ENCODE measurements around the gene PARVB. TPM values are rescaled to one million over a fixed set of nuclear protein-coding genes. Genes with fewer than 3 reads are reported as not detected.

Gene PARVB
- polyA plus RNA-seq, 1 donor (not counting 4 experiments of a cell fraction or from before 2014, with no cell fraction given) = 10.5 TPM

DNA sequence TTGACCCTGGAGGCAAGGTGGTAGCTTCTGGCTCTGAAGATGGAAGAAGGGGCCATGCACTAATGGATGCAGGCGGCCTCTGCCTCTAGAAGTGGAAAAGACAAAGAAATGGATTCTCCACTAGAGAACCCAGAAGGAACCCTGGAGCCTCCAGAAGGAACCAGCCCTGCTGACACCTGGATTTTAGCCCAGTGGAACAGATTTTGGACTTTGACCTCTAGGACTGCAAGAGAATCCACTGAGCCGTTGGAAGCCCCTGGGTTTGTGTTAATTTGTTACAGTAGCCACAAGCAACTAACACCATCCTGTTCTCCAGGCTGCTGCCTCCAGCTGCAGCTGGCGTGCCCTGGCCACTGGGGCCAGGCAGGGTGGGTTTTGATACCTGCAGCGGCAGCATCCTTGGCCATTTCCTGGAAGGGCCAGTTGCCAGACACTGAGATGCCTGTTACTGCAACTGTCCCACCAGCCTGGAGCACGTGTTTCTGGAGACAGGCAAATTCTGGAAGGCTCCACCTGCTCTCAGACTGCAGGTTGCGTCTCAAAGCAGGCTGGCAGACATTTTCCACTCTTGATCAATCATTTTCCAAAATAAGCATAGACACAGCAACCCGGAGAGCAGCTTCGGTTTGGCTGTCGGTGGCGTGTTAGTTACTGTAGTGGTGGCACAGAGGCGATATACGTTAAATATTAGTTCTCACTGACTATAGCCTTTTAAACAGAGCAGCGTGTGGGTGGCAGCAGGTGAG lies 79.8 kb downstream of the PARVB start:
- no peaks in the 10 kb centered on the region for H3K9me3 ChIP-seq (ENCODE audit: control insufficient read depth, low read depth, low read length)
- H3K27me3 ChIP-seq (ENCODE audit: control insufficient read depth, extremely low read depth, insufficient read depth, low read length) = no peaks in the 10 kb centered on the region
- H4K20me1 ChIP-seq (ENCODE audit: control insufficient read depth, extremely low read depth, insufficient read depth, low read length) = no peaks in the 10 kb centered on the region
- no peak overlapping the region for H3K4me2 ChIP-seq (ENCODE audit: control insufficient read depth, extremely low read depth, insufficient read depth, low read depth, low read length)
- TF ChIP-seq EZH2 (IDR thresholded peaks at IDR 0.05; ENCODE audit: low read length) = no peak
- TF ChIP-seq, protein P1, sequence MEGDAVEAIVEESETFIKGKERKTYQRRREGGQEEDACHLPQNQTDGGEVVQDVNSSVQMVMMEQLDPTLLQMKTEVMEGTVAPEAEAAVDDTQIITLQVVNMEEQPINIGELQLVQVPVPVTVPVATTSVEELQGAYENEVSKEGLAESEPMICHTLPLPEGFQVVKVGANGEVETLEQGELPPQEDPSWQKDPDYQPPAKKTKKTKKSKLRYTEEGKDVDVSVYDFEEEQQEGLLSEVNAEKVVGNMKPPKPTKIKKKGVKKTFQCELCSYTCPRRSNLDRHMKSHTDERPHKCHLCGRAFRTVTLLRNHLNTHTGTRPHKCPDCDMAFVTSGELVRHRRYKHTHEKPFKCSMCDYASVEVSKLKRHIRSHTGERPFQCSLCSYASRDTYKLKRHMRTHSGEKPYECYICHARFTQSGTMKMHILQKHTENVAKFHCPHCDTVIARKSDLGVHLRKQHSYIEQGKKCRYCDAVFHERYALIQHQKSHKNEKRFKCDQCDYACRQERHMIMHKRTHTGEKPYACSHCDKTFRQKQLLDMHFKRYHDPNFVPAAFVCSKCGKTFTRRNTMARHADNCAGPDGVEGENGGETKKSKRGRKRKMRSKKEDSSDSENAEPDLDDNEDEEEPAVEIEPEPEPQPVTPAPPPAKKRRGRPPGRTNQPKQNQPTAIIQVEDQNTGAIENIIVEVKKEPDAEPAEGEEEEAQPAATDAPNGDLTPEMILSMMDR (optimal IDR thresholded peaks at IDR 0.05 in 1 of 3, IDR thresholded peaks at IDR 0.05 in 1 of 3, conservative IDR thresholded peaks at IDR 0.05 in 1 of 3; ENCODE audit: extremely low read depth in 1 of 3, insufficient read depth in 2 of 3, low read length in 3 of 3) = no peak
- no peaks in the 10 kb centered on the region for H3K9me1 ChIP-seq (ENCODE audit: control insufficient read depth, extremely low read depth, insufficient read depth, low read length)
- no peak overlapping the region for H3K27ac ChIP-seq (ENCODE audit: control insufficient read depth, insufficient read depth, low read length)
- no peaks in the 10 kb centered on the region for H3K4me1 ChIP-seq (ENCODE audit: control insufficient read depth, extremely low read depth, insufficient read depth, low read length)
- no peak for FAIRE-seq
- dilution Hi-C loops (cut with MboI; ENCODE audit: extremely low pct_ligation_motif_present, low sequenced_read_pairs) = no loop called here
- no peaks in the 10 kb centered on the region for H3K79me2 ChIP-seq (ENCODE audit: control insufficient read depth, insufficient read depth, low read length)
- H3K9ac ChIP-seq (ENCODE audit: control insufficient read depth, extremely low read depth, insufficient read depth, low read length) = no peak overlapping the region
- DNase-seq (ENCODE audit: low read depth, low spot score) = no peak
- H3K4me3 ChIP-seq (ENCODE audit: control insufficient read depth in 2 of 3, extremely low read depth in 1 of 3, insufficient read depth in 2 of 3, low read depth in 1 of 3, low read length in 3 of 3) = no peak overlapping the region
- no peaks in the 10 kb centered on the region for H3K36me3 ChIP-seq (ENCODE audit: control insufficient read depth in 2 of 2, extremely low read depth in 1 of 2, insufficient read depth in 2 of 2, low read length in 2 of 2)
- H2AFZ ChIP-seq (ENCODE audit: control insufficient read depth, low read length) = no peak overlapping the region

DNA sequence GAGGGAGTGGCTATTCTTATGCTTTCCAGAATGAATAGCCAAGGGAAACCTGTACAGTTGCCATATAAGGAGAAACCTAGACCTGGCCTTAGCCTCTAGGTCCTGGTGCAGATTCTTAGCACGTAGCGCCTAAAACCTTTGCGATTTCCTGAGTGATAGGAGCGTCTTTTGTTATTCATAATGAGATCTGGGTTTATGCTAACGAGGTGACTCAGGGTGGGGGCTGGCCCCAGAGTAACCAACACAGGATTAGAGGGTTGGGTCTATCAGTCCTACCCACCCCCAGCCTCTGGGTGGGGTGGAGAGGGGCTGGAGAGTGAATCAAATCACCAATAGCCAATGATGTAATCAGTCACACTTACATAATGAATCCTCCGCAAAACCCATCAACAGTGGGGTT lies 83.2 kb downstream of the PARVB start:
- dilution Hi-C loops (cut with MboI; ENCODE audit: extremely low pct_ligation_motif_present, low sequenced_read_pairs) = no loop called here
- no peak overlapping the region for H3K4me2 ChIP-seq (ENCODE audit: control insufficient read depth, extremely low read depth, insufficient read depth, low read depth, low read length)
- H3K36me3 ChIP-seq (ENCODE audit: control insufficient read depth in 2 of 2, extremely low read depth in 1 of 2, insufficient read depth in 2 of 2, low read length in 2 of 2) = no peaks in the 10 kb centered on the region
- no peaks in the 10 kb centered on the region for H3K4me1 ChIP-seq (ENCODE audit: control insufficient read depth, extremely low read depth, insufficient read depth, low read length)
- no peaks in the 10 kb centered on the region for H3K9me3 ChIP-seq (ENCODE audit: control insufficient read depth, low read depth, low read length)
- FAIRE-seq (no peak), DNase-seq (ENCODE audit: low read depth, low spot score) (no peak)
- TF ChIP-seq EZH2 (IDR thresholded peaks at IDR 0.05; ENCODE audit: low read length) = no peak
- TF ChIP-seq, protein P1 (optimal IDR thresholded peaks at IDR 0.05 in 1 of 3, IDR thresholded peaks at IDR 0.05 in 1 of 3, conservative IDR thresholded peaks at IDR 0.05 in 1 of 3; ENCODE audit: extremely low read depth in 1 of 3, insufficient read depth in 2 of 3, low read length in 3 of 3) = no peak
- H3K27ac ChIP-seq (ENCODE audit: control insufficient read depth, insufficient read depth, low read length) = no peak overlapping the region
- H3K4me3 ChIP-seq (ENCODE audit: control insufficient read depth in 2 of 3, extremely low read depth in 1 of 3, insufficient read depth in 2 of 3, low read depth in 1 of 3, low read length in 3 of 3) = no peak overlapping the region
- H3K9ac ChIP-seq (ENCODE audit: control insufficient read depth, extremely low read depth, insufficient read depth, low read length) = no peak overlapping the region
- no peaks in the 10 kb centered on the region for H4K20me1 ChIP-seq (ENCODE audit: control insufficient read depth, extremely low read depth, insufficient read depth, low read length)
- no peak overlapping the region for H2AFZ ChIP-seq (ENCODE audit: control insufficient read depth, low read length)
- no peaks in the 10 kb centered on the region for H3K9me1 ChIP-seq (ENCODE audit: control insufficient read depth, extremely low read depth, insufficient read depth, low read length)
- no peaks in the 10 kb centered on the region for H3K79me2 ChIP-seq (ENCODE audit: control insufficient read depth, insufficient read depth, low read length)
- no peaks in the 10 kb centered on the region for H3K27me3 ChIP-seq (ENCODE audit: control insufficient read depth, extremely low read depth, insufficient read depth, low read length)
